ENCODE results near the gene CHGA. TPM values are rescaled to one million over a fixed set of nuclear protein-coding genes. Genes with fewer than 3 reads are reported as not detected.

Gene CHGA
- polyA plus RNA-seq, 3 donors: not detected

DNA sequence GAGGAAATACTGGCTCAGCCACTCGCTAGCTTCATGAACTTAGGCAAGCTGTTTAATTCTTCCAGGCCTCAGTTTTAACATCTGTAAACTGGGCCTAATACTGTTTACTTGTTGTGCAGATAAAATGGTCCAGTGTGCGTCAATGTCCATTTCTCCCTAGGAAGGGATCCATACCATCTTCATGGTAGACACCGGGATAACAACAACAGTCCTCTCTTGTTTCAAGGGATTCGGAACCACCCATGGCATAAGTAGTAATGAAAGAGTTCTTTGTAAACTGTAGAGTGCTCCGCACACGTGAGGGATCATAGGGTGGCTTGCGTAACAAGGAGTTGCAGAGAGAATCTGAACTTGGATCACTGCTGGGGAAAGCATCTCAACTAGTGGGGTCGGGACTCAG, 17.3 kb upstream of the CHGA start:
- H2AFZ ChIP-seq (ENCODE audit: insufficient read depth, low read depth, low read length, poor library complexity, severe bottlenecking): no peak overlapping the region
- peaks cover 0 to 2% (median 0%) of the 10 kb centered on the region in 7 donors for H3K9me3 Mint-ChIP-seq
- H3K27ac Mint-ChIP-seq: no peak overlapping the region
- TF ChIP-seq, protein P1, sequence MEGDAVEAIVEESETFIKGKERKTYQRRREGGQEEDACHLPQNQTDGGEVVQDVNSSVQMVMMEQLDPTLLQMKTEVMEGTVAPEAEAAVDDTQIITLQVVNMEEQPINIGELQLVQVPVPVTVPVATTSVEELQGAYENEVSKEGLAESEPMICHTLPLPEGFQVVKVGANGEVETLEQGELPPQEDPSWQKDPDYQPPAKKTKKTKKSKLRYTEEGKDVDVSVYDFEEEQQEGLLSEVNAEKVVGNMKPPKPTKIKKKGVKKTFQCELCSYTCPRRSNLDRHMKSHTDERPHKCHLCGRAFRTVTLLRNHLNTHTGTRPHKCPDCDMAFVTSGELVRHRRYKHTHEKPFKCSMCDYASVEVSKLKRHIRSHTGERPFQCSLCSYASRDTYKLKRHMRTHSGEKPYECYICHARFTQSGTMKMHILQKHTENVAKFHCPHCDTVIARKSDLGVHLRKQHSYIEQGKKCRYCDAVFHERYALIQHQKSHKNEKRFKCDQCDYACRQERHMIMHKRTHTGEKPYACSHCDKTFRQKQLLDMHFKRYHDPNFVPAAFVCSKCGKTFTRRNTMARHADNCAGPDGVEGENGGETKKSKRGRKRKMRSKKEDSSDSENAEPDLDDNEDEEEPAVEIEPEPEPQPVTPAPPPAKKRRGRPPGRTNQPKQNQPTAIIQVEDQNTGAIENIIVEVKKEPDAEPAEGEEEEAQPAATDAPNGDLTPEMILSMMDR (IDR thresholded peaks at IDR 0.05): no peak
- no peaks in the 10 kb centered on the region for H3K36me3 ChIP-seq (replicated peaks in 1 of 2; ENCODE audit: control insufficient read depth in 1 of 2, insufficient read depth in 2 of 2, low read length in 2 of 2)
- peaks cover 0 to 12% of the 10 kb centered on the region in 2 donors for H3K27me3 ChIP-seq (ENCODE audit: control insufficient read depth in 2 of 2, insufficient read depth in 2 of 2, low read length in 2 of 2)
- H3K4me3 ChIP-seq (replicated peaks in 1 of 3; ENCODE audit: low read depth in 2 of 3, low read length in 3 of 3): no peak overlapping the region
- WGBS (ENCODE audit: insufficient coverage): 93% methylated on average over 6 of the region's 8 CpGs
- no peak overlapping the region for H3K4me2 ChIP-seq (replicated peaks; ENCODE audit: extremely low read depth, low read length, poor library complexity, severe bottlenecking)
- no peaks in the 10 kb centered on the region for H3K36me3 Mint-ChIP-seq
- no peak overlapping the region for H3K4me3 Mint-ChIP-seq
- H3K27ac ChIP-seq (ENCODE audit: low read depth in 1 of 2, low read length in 2 of 2): no peak overlapping the region
- no peaks in the 10 kb centered on the region for H4K20me1 ChIP-seq (ENCODE audit: insufficient read depth, low read length)
- H3K9me3 ChIP-seq (replicated peaks in 1 of 2; ENCODE audit: control insufficient read depth in 1 of 2, insufficient read depth in 1 of 2, low read length in 2 of 2): no peaks in the 10 kb centered on the region
- DNase-seq: no peak
- H3K4me1 ChIP-seq (ENCODE audit: control insufficient read depth in 1 of 2, insufficient read depth in 2 of 2, low read length in 2 of 2): no peaks in the 10 kb centered on the region
- H3K4me1 Mint-ChIP-seq: peaks cover 2% of the 10 kb centered on the region
- H3K27me3 Mint-ChIP-seq (ENCODE audit: low read depth in 3 of 3): peaks cover 24 to 35% (median 27%) of the 10 kb centered on the region in 3 donors
- intact Hi-C loops (cut with micrococcal nuclease): no loop called here
- H3K79me2 ChIP-seq (ENCODE audit: insufficient read depth, low read length): no peaks in the 10 kb centered on the region
- no peak overlapping the region for H3K9ac ChIP-seq (ENCODE audit: insufficient read depth, low read length, poor library complexity, severe bottlenecking)

DNA sequence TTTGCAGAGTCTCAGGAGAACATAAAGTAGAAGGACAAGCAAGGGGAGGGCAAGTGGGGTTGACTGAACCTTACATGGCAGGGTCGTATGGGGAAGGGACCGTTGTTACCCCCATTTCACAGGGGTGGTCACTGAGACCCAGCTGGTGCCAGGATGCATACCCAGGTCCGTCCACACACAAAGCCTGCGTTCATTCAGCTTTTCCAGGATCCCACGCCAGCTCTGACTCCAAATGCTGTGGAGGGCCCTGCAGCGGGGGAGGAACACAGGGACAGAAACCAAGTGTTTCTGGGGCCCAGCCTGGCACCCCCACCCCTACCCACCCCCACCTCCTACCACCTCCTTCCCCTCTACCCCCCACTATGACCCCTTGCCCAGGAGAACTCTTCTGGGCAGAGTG, 16.5 kb upstream of the CHGA start:
- Mint-ChIP-seq H3K4me1 (peaks cover 2% of the 10 kb centered on the region), H3K4me3 (no peak overlapping the region), H3K27ac (no peak overlapping the region), H3K36me3 (no peaks in the 10 kb centered on the region), H3K27me3 (ENCODE audit: low read depth in 3 of 3) (peaks cover 19 to 32% (median 25%) of the 10 kb centered on the region in 3 donors), H3K9me3 (peaks cover 0 to 2% (median 0%) of the 10 kb centered on the region in 7 donors)
- Histone ChIP-seq H3K4me3 (replicated peaks in 1 of 3; ENCODE audit: low read depth in 2 of 3, low read length in 3 of 3) (no peak overlapping the region), H3K36me3 (replicated peaks in 1 of 2; ENCODE audit: control insufficient read depth in 1 of 2, insufficient read depth in 2 of 2, low read length in 2 of 2) (no peaks in the 10 kb centered on the region), H3K9ac (ENCODE audit: insufficient read depth, low read length, poor library complexity, severe bottlenecking) (no peak overlapping the region), H3K27ac (ENCODE audit: low read depth in 1 of 2, low read length in 2 of 2) (no peak overlapping the region), H4K20me1 (ENCODE audit: insufficient read depth, low read length) (no peaks in the 10 kb centered on the region), H3K79me2 (ENCODE audit: insufficient read depth, low read length) (no peaks in the 10 kb centered on the region), H3K4me2 (replicated peaks; ENCODE audit: extremely low read depth, low read length, poor library complexity, severe bottlenecking) (no peak overlapping the region), H3K27me3 (ENCODE audit: control insufficient read depth in 2 of 2, insufficient read depth in 2 of 2, low read length in 2 of 2) (peaks cover 0 to 12% of the 10 kb centered on the region in 2 donors), H3K9me3 (replicated peaks in 1 of 2; ENCODE audit: control insufficient read depth in 1 of 2, insufficient read depth in 1 of 2, low read length in 2 of 2) (no peaks in the 10 kb centered on the region), H2AFZ (ENCODE audit: insufficient read depth, low read depth, low read length, poor library complexity, severe bottlenecking) (no peak overlapping the region), H3K4me1 (ENCODE audit: control insufficient read depth in 1 of 2, insufficient read depth in 2 of 2, low read length in 2 of 2) (no peaks in the 10 kb centered on the region)
- TF ChIP-seq, protein P1 (IDR thresholded peaks at IDR 0.05): no peak
- intact Hi-C loops (cut with micrococcal nuclease): no loop called here
- 92% methylated on average over 2 of the region's 6 CpGs for WGBS (ENCODE audit: insufficient coverage)
- no peak for DNase-seq
